ENCODE data around the gene LCN12.

- TF ChIP-seq GATA2 (IDR thresholded peaks at IDR 0.05; ENCODE audit: low read depth, low read length), result no peak
- TF ChIP-seq GATA3 (IDR thresholded peaks at IDR 0.05; ENCODE audit: low read depth, low read length), result no peak
Observed at GRCh38 chr9:136962163-136962562, 10.1 kb downstream of the LCN12 start.

Data from SH-SY5Y (cell line).